HFFc6 (cell line): Measurements from ENCODE around the gene STAMBPL1. TPM values are rescaled to one million over a fixed set of nuclear protein-coding genes. Genes with fewer than 3 reads are reported as not detected.
A peak's percentile ranks its signal among the peaks of the same experiment; 100 is the strongest.

Experiments used
- DNase-seq: peaks from one replicate; pipeline ENCODE4 v3.0.0-alpha.2; 2018
- H3K27ac Mint-ChIP-seq: 2 replicates; pipeline ENCODE4 v1.8.0; 2020; ENCODE audit warnings: mild to moderate bottlenecking, mixed read lengths
- H3K27me3 Mint-ChIP-seq: 2 replicates; pipeline ENCODE4 v1.8.0; 2021; ENCODE audit warnings: mild to moderate bottlenecking, moderate library complexity, mixed read lengths; ENCODE audit not compliant: insufficient read depth
- H3K36me3 Mint-ChIP-seq: 2 replicates; pipeline ENCODE4 v1.8.0; 2021; ENCODE audit warnings: low read depth, mixed read lengths
- H3K4me1 Mint-ChIP-seq: 2 replicates; pipeline ENCODE4 v1.8.0; 2020; ENCODE audit warnings: low read depth, mixed read lengths
- H3K4me3 Mint-ChIP-seq: 2 replicates; pipeline ENCODE4 v1.8.0; 2020; ENCODE audit warnings: mild to moderate bottlenecking, moderate library complexity, mixed read lengths
- H3K9me3 Mint-ChIP-seq: 2 replicates; pipeline ENCODE4 v1.8.0; 2020; ENCODE audit warnings: mild to moderate bottlenecking, mixed read lengths
- CTCF ChIP-seq: fragments of 200-600 bp; sonication (generic); IDR thresholded peaks from 2 replicates; pipeline ENCODE4 v1.5.0; 2021; ENCODE audit warnings: antibody characterized with exemption, mild to moderate bottlenecking
- total RNA-seq, 6 experiments: library from RNA; stranded (reverse); fragmentation: NEBNext Ultra II Directional; extraction: Animal tissue kit (Norgen Biotek cat#: 25700); gene quantifications; 2 replicates in 1 of 6; 3 replicates in 5 of 6; pipeline ENCODE4 v1.2.3, GENCODE V29; 2021

Gene STAMBPL1
- total RNA-seq, 6 experiments from 2014 or later, result 28.8 to 44.9 (median 40.6) TPM

GRCh38 chr10:88908194-88908593 is 28.1 kb downstream of the STAMBPL1 start:
- DNase-seq, result no peak
- no peaks in the 10 kb centered on the region for H3K9me3 Mint-ChIP-seq
- no peak overlapping the region for H3K4me3 Mint-ChIP-seq
- peaks cover 57% of the 10 kb centered on the region for H3K36me3 Mint-ChIP-seq
- peaks cover 3% of the 10 kb centered on the region; the same call in 1 of the 2 replicates for H3K4me1 Mint-ChIP-seq
- H3K27me3 Mint-ChIP-seq, result no peaks in the 10 kb centered on the region; the same call in 1 of the 2 replicates
- H3K27ac Mint-ChIP-seq, result no peak overlapping the region
- TF ChIP-seq CTCF, result no peak

- Mint-ChIP-seq H3K4me1 (peaks cover 16% of the 10 kb centered on the region), H3K27ac (no peak overlapping the region)
Measured at GRCh38 chr10:88911116-88911515, 31.1 kb downstream of the STAMBPL1 start.

GRCh38 chr10:88911851-88912250 is 31.8 kb downstream of the STAMBPL1 start:
- Mint-ChIP-seq H3K4me3 (no peak overlapping the region), H3K27ac (no peak overlapping the region), H3K27me3 (no peaks in the 10 kb centered on the region), H3K4me1 (peaks cover 22% of the 10 kb centered on the region), H3K9me3 (no peaks in the 10 kb centered on the region), H3K36me3 (peaks cover 44% of the 10 kb centered on the region)
- no peak for DNase-seq
- no peak for TF ChIP-seq CTCF

More at GRCh38 chr10:88911116-88911515, 31.1 kb downstream of the STAMBPL1 start:
- no peak for TF ChIP-seq CTCF
- no peak for DNase-seq
- H3K36me3 Mint-ChIP-seq, result peaks cover 45% of the 10 kb centered on the region
- H3K27me3 Mint-ChIP-seq, result no peaks in the 10 kb centered on the region
- H3K4me3 Mint-ChIP-seq, result no peak overlapping the region
- H3K9me3 Mint-ChIP-seq, result no peaks in the 10 kb centered on the region

- no peak for TF ChIP-seq CTCF
- no peaks in the 10 kb centered on the region for H3K27me3 Mint-ChIP-seq
- no peak overlapping the region for H3K27ac Mint-ChIP-seq
- H3K4me1 Mint-ChIP-seq, result peaks cover 35% of the 10 kb centered on the region
- no peak overlapping the region for H3K4me3 Mint-ChIP-seq
- DNase-seq, result no peak
- peaks cover 51% of the 10 kb centered on the region for H3K36me3 Mint-ChIP-seq
- H3K9me3 Mint-ChIP-seq, result no peaks in the 10 kb centered on the region
Measured at GRCh38 chr10:88913127-88913526, 33.1 kb downstream of the STAMBPL1 start.

- Mint-ChIP-seq H3K4me3 (no peak overlapping the region), H3K27ac (no peak overlapping the region), H3K9me3 (no peaks in the 10 kb centered on the region), H3K4me1 (peaks cover 42% of the 10 kb centered on the region), H3K27me3 (no peaks in the 10 kb centered on the region), H3K36me3 (peaks cover 45% of the 10 kb centered on the region)
- no peak for DNase-seq
- TF ChIP-seq CTCF, result no peak
Measured at GRCh38 chr10:88913788-88914187, 33.7 kb downstream of the STAMBPL1 start.

GRCh38 chr10:88915781-88916180 is 35.7 kb downstream of the STAMBPL1 start:
- TF ChIP-seq CTCF, result no peak
- peak overlapping the region; percentile 9; the same call in 1 of the 2 replicates for H3K4me3 Mint-ChIP-seq
- H3K4me1 Mint-ChIP-seq, result peaks cover 61% of the 10 kb centered on the region
- no peaks in the 10 kb centered on the region for H3K27me3 Mint-ChIP-seq
- DNase-seq, result peak; percentile 25
- H3K9me3 Mint-ChIP-seq, result no peaks in the 10 kb centered on the region
- peaks cover 53% of the 10 kb centered on the region for H3K36me3 Mint-ChIP-seq
- peak overlapping the region; percentile 61 for H3K27ac Mint-ChIP-seq
